ENCODE data around the gene KCNC3.

- TF ChIP-seq CTCF (IDR thresholded peaks at IDR 0.05; ENCODE audit: low read depth, low read length), result no peak
- no peak for TF ChIP-seq POLR2A (IDR thresholded peaks at IDR 0.05; ENCODE audit: extremely low read depth, insufficient read length)
- no peak for TF ChIP-seq MAX (IDR thresholded peaks at IDR 0.05; ENCODE audit: low read depth, low read length)
These were observed 40.2 kb downstream of the KCNC3 start for GRCh38 chr19:50288954-50289353.
